CD4-positive, alpha-beta T cell treated with Interleukin-4 for 1 hour (primary cell): ENCODE measurements around the gene MAGI1.

Source experiments
- DNase-seq, 2 donors: peaks; one replicate each; pipeline ENCODE4 v3.0.0-alpha.2; 2020 to 2022

The MAGI1 gene

DNA sequence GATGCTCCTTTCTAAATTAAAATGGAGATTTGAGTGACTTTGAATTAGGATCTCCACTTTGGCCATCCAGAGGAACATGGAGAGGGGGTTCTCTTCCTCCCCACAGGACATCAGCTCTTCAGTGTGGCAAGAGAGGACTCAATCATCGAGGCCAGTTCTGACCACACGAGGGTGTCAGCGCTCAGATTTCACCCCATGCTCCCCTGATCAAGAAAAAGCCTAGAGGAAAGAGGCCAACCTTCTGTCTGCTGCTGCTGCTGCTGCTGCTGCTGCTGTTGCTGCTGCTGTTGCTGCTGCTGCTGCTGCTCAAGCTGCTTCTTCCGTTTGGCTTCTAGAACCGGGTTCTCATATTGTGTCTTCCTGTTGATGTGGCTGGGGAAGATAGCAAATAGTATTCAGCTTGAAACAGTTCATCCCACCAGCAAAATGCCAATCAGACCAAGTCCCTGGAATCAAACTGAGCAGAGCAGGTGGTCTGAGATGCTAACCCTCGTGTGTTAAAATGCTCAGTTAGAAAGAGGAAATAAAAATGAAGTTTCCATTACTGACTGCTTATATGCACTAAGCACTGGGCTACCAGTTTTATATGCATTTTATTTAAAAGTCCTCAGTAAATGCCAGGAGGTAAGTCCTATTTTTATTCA is 599.0 kb downstream of the MAGI1 start:
- no peak for DNase-seq

DNA sequence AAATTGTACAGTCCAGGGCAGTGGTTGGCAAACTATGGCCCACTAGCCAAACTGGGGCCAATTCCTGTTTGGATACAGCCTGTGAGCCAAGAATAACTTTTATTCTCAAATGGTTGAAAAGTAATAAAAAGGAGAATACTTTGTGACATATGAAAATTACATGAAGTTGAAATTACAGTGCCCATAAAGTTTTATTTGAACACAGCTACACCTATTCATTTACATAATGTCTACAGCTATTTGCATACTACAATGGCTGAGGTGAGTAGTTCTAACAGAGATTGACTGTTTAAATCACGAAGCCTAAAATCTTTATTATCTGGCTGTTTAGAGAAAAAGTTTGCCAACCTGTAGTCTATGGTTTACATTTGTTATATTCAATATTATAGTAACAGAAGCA is 600.1 kb downstream of the MAGI1 start:
- no peak for DNase-seq

DNA sequence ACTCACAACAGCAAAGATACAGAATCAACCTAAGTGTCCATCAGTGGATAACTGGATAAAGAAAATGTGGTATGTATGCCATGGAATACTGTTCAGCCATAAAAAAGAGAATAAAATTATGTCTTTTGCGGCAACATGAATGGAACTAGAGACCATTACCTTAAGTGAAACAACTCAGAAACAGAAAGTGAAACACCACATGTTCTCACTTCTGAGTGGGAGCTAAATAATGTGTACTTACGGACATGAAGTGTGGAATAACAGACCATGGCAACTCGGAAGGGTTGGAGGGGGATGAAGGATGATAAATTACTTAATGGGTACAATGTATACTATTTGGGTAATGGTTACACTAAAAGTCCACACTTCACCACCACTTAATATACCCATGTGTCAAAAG is 600.6 kb downstream of the MAGI1 start:
- DNase-seq = no peak

- DNase-seq = no peak
These were observed 602.1 kb downstream of the MAGI1 start for GRCh38 chr3:65436580-65436979.

- no peak for DNase-seq
These were observed 605.2 kb downstream of the MAGI1 start for GRCh38 chr3:65433480-65433879.

- no peak for DNase-seq
These were observed 606.2 kb downstream of the MAGI1 start for GRCh38 chr3:65432388-65433003.

GRCh38 chr3:65425880-65426279 is 612.8 kb downstream of the MAGI1 start:
- no peak for DNase-seq

- no peak for DNase-seq
These were observed 616.6 kb downstream of the MAGI1 start for GRCh38 chr3:65422154-65422553.

- no peak for DNase-seq
These were observed 619.5 kb downstream of the MAGI1 start for GRCh38 chr3:65419233-65419632.

GRCh38 chr3:65413891-65414290 is 624.8 kb downstream of the MAGI1 start:
- DNase-seq = no peak

DNA sequence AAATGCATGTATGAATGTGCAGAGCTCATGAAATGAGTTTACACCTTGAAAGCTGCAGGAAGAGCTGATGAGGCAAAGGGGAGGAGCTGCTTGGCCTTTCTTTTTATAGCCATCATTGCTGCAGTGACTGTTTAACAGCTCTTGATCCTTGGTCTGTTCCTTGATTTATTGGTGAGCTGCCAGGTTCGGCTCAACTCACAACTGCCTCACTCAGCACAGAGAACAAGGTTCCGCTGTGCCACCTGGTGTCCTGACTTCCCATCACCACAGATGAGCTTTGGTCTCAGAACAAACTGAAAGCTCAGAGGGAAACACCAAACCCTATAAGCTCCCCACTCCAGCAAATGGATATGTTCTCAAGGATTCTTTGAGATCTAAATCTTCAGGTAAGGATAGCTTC is 626.1 kb downstream of the MAGI1 start:
- DNase-seq = no peak

- no peak for DNase-seq
These were observed 627.4 kb downstream of the MAGI1 start for GRCh38 chr3:65411367-65411766.

DNA sequence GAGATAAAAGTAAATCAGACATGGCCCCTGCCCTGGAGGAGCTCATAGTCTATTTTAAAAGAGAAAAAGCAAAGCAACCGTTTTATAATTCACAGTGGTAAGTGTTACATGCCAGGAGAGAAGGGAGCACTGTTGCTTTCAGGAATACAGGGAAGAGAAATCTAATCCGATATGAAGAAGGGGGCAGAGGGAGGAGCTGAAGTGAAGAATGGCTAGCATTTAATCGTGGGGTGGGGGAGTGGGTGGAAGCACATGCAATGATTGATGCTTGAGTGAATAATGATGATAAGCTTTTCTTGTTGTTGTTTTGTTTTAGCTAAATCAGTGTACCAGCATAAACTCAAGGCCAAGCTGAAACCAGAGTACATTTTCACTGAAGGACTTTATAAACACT is 629.5 kb downstream of the MAGI1 start:
- DNase-seq = no peak

- DNase-seq = no peak
These were observed 630.1 kb downstream of the MAGI1 start for GRCh38 chr3:65408531-65409175.

- DNase-seq = no peak
These were observed 632.2 kb downstream of the MAGI1 start for GRCh38 chr3:65406470-65406869.

GRCh38 chr3:65402597-65402996 is 636.1 kb downstream of the MAGI1 start:
- no peak for DNase-seq

DNA sequence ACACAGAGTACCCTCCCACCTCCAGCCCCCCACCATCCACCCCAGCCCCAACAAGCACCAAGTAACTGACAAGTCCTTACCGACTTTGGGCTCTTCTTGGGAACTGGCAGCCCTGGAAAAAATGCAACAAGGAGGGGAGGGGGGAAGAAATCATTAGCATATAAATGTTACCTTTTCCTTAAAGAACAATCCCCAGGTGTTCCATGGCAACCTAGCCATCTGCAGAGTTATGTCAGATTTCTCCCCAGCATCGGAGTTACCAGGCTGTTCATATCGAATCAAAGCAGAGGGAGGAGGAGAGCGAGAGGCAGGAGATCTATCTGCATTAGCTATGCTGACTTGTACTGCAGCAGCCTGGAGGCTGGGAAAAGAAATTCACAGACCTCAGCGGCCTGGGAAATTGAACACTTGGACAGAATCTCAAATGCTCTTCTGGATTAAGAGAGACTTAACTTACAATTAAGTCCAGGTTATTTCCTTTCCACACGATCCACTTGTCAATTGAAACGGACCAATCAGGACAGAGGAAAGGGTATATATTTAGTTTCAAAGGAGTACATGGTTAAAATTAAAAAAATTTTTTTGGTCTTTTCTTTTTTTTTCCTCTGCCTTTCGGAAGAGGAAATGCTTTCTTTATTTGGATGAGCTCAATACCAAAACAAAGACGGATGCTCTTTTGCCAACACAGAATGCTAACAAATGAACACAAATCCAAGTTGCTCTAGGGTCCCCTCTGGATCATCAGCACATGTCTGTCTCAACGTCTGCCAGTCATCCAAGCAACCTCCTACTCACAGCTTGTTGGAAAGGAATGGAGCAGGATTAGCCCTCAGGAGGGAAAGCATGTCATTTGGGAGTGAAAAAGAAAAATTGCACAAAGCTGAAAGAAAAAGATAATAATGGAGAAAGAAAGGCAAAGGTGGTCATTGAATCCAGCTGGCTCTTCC is 637.1 kb downstream of the MAGI1 start:
- no peak for DNase-seq

GRCh38 chr3:65400899-65401298 is 637.8 kb downstream of the MAGI1 start:
- DNase-seq = no peak

DNA sequence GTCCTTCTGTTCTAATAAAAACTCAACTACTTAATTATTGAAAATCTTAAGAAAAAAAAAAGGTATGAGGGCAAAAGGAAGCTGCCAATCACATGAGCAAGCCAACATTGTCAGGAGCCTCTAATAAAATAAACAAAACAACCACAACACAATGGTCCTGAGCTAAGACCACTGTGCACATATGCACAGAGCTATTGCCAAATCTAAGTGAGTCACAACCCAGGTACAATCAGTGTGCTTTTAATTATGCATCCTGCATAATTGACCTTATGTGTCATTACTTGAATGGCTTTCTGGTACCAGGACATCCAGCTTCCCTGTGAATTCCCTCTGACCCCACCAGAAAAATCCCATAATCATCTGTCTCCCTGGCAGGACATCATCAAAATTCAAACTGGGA is 639.8 kb downstream of the MAGI1 start:
- DNase-seq = no peak

- no peak for DNase-seq
These were observed 642.6 kb downstream of the MAGI1 start for GRCh38 chr3:65396078-65396477.

- no peak for DNase-seq
These were observed 647.6 kb downstream of the MAGI1 start for GRCh38 chr3:65391068-65391467.

DNA sequence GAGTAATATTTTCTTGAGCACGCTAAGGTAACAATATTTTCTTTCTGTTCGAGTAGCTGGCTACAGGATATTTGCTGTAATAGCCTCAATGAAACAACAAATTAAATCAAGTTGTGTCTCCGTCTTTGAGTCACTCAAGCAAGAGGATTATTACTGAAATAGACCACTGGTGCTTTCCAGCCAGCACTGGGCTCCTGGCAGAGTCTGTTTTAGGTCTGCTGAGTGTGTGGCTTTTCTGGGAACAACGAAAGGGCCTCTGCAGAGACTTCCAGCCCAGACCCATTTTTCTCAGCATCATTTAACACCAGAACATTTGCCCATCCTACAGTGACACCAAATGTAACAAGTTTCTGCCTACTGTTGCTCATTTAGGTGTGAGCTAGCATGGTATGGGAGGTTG is 652.9 kb downstream of the MAGI1 start:
- DNase-seq = no peak

DNA sequence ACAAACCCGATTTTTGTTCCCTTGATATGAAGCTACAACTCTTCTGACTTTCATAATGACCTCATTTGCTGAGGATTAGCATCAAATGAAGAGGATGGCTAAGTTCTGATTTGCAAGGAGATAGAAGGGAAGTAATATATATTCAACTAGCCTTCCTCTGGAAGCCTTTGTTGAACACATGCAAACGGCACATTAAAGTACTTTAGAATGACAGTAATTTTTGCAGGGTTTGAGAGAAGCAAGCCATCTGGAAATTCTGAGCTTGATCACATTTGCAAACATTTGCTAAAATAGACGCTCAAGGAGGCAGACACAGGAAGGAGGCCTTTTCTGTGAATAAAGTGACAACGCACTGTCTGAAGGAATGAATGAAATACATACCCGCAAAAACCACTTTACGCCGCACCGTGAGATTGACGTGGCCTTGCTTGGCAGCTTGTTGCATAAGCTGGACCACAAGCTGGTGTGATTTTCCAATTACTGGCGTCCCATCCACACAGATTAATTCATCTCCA is 657.2 kb downstream of the MAGI1 start:
- DNase-seq = no peak
